ENCODE results near the gene KIF12. TPM values are rescaled to one million over a fixed set of nuclear protein-coding genes. Genes with fewer than 3 reads are reported as not detected.
A peak's percentile ranks its signal among the peaks of the same experiment; 100 is the strongest.

The KIF12 gene
- total and polyA plus RNA-seq, 2 of the 13 experiments (the other 11 are each of a cell fraction or from before 2014, with no cell fraction given) = 1.8 to 12.5 TPM

DNA sequence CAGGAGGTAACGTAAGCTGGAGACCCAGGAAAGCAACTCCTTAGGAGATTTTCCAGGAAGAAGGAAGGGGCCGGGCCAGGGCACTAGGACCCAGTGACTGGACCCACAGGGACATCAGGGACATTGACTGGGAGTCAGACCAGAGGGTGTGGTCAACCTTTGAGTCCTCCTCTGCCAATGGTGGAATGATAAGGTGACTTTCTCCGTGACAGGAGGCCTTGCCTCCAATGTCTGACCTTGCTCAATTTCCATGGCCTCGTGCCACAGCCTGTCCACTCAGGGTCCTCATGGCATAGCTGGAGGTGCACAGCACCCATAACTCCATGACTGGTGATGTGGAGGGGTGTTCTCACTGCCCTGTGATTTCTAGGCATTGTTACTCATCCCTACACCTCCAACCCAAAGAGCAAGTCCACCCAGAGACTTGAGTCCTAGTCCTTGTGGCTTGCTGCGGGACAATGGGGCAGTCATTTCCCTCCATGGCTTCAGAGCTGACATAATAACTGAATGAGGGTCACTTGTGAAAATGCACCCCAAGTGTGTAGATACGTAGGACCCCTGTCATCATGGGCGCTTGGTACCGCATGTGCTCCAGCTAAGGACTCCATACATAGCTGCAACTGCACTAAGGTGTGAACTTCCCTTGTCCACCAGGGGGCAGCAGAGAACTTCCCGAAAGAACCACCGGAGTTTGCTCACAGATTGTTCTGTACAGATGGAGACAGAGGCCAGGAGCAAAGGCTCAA is 16.9 kb downstream of the KIF12 start (continued):
- TF ChIP-seq, protein P1, sequence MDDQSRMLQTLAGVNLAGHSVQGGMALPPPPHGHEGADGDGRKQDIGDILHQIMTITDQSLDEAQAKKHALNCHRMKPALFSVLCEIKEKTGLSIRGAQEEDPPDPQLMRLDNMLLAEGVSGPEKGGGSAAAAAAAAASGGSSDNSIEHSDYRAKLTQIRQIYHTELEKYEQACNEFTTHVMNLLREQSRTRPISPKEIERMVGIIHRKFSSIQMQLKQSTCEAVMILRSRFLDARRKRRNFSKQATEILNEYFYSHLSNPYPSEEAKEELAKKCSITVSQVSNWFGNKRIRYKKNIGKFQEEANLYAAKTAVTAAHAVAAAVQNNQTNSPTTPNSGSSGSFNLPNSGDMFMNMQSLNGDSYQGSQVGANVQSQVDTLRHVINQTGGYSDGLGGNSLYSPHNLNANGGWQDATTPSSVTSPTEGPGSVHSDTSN (CRISPR knock-in tag; IDR thresholded peaks at IDR 0.05; ENCODE audit: borderline replicate concordance) = no peak
- no peak for TF ChIP-seq ZNF552 (CRISPR knock-in tag; IDR thresholded peaks at IDR 0.05; ENCODE audit: borderline replicate concordance)
- TF ChIP-seq ZNF333 (CRISPR knock-in tag; IDR thresholded peaks at IDR 0.05; ENCODE audit: borderline replicate concordance) = 0 out of 2 replicates have a peak, but pooled peaks have one; percentile 20
- no peak for TF ChIP-seq ZBTB8A (CRISPR knock-in tag; IDR thresholded peaks at IDR 0.05; ENCODE audit: borderline replicate concordance, low read depth)
- TF ChIP-seq, protein P2, sequence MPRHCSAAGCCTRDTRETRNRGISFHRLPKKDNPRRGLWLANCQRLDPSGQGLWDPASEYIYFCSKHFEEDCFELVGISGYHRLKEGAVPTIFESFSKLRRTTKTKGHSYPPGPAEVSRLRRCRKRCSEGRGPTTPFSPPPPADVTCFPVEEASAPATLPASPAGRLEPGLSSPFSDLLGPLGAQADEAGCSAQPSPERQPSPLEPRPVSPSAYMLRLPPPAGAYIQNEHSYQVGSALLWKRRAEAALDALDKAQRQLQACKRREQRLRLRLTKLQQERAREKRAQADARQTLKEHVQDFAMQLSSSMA (CRISPR knock-in tag; IDR thresholded peaks at IDR 0.05) = peak; percentile 94
- TF ChIP-seq RBAK (CRISPR knock-in tag; IDR thresholded peaks at IDR 0.05) = no peak
- TF ChIP-seq POLR2A (IDR thresholded peaks at IDR 0.05; ENCODE audit: insufficient read depth in 1 of 2, low read depth in 2 of 2, low read length in 2 of 2) = peak in 1 of 2 experiments; percentile 66; a peak in 2 of 4 replicates
- TF ChIP-seq ZNF672 (CRISPR knock-in tag; IDR thresholded peaks at IDR 0.05) = no peak
- no peak for TF ChIP-seq ZNF549 (CRISPR knock-in tag; IDR thresholded peaks at IDR 0.05)
- TF ChIP-seq CBX5 (CRISPR knock-in tag; IDR thresholded peaks at IDR 0.05; ENCODE audit: borderline replicate concordance) = peak; percentile 58; the same call in 1 of the 2 replicates
- peak; percentile 30 for TF ChIP-seq ZC3H4 (CRISPR knock-in tag; IDR thresholded peaks at IDR 0.05; ENCODE audit: borderline replicate concordance)
- no peak for TF ChIP-seq ZNF562 (CRISPR knock-in tag; IDR thresholded peaks at IDR 0.05; ENCODE audit: borderline replicate concordance)
- peak; percentile 57; the same call in 1 of the 2 replicates for TF ChIP-seq ZFP36L1 (CRISPR knock-in tag; IDR thresholded peaks at IDR 0.05)
- peak; percentile 77 for TF ChIP-seq DMAP1 (CRISPR knock-in tag; IDR thresholded peaks at IDR 0.05)
- 0 out of 2 replicates have a peak, but pooled peaks have one; percentile 29 for TF ChIP-seq ZNF616 (CRISPR knock-in tag; IDR thresholded peaks at IDR 0.05; ENCODE audit: low read depth)
- TF ChIP-seq, protein P3, sequence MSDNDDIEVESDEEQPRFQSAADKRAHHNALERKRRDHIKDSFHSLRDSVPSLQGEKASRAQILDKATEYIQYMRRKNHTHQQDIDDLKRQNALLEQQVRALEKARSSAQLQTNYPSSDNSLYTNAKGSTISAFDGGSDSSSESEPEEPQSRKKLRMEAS (IDR thresholded peaks at IDR 0.05) = no peak
